ENCODE data around the gene SEMA3A.
"Not testable (repeated sequence)": the region's sequence is repeated elsewhere in the genome, so short reads cannot be mapped to it uniquely, and the experiment has no call there.

SEMA3A gene

GRCh38 chr7:84058311-84059076, 136.1 kb downstream of the SEMA3A start:
- DNase-seq = no peak

- no peak for DNase-seq
These were observed 137.0 kb downstream of the SEMA3A start for GRCh38 chr7:84057576-84057975.

GRCh38 chr7:84055904-84056605, 138.5 kb downstream of the SEMA3A start:
- no peak for DNase-seq

GRCh38 chr7:84055199-84055598, 139.4 kb downstream of the SEMA3A start:
- DNase-seq = not testable (repeated sequence)

GRCh38 chr7:84049071-84049836, 145.3 kb downstream of the SEMA3A start:
- DNase-seq = no peak

- DNase-seq = no peak
These were observed 147.5 kb downstream of the SEMA3A start for GRCh38 chr7:84047085-84047484.

GRCh38 chr7:84044834-84045233, 149.8 kb downstream of the SEMA3A start:
- DNase-seq = no peak

- peak in 1 of 2 experiments; percentile 44 for DNase-seq
These were observed 150.9 kb downstream of the SEMA3A start for GRCh38 chr7:84043661-84044191.

- DNase-seq = no peak
These were observed 152.5 kb downstream of the SEMA3A start for GRCh38 chr7:84042110-84042539.

- DNase-seq = no peak
These were observed 152.9 kb downstream of the SEMA3A start for GRCh38 chr7:84041649-84042048.

- DNase-seq = peak; percentile 94 to 97
These were observed 154.2 kb downstream of the SEMA3A start for GRCh38 chr7:84040355-84040754.

GRCh38 chr7:84039432-84039831, 155.2 kb downstream of the SEMA3A start:
- DNase-seq = no peak

- no peak for DNase-seq
These were observed 166.9 kb downstream of the SEMA3A start for GRCh38 chr7:84027678-84028077.

GRCh38 chr7:84025332-84025927, 169.2 kb downstream of the SEMA3A start:
- DNase-seq = no peak

- DNase-seq = peak; percentile 27 to 61
These were observed 171.8 kb downstream of the SEMA3A start for GRCh38 chr7:84022684-84023308.

- no peak for DNase-seq
These were observed 172.6 kb downstream of the SEMA3A start for GRCh38 chr7:84022009-84022408.

GRCh38 chr7:84021292-84021908, 173.2 kb downstream of the SEMA3A start:
- no peak for DNase-seq

- DNase-seq = no peak
These were observed 176.9 kb downstream of the SEMA3A start for GRCh38 chr7:84017651-84018050.

GRCh38 chr7:84013616-84014240, 180.9 kb downstream of the SEMA3A start:
- DNase-seq = no peak

GRCh38 chr7:84009782-84010181, 184.8 kb downstream of the SEMA3A start:
- DNase-seq = no peak

- DNase-seq = no peak
These were observed 185.5 kb downstream of the SEMA3A start for GRCh38 chr7:84009051-84009450.

All from NCI-H526 (cell line).